HG02759 (cell line): ENCODE results near the gene HNRNPCL1.
"Not testable (repeated sequence)": the region's sequence is repeated elsewhere in the genome, so short reads cannot be mapped to it uniquely, and the experiment has no call there.

Experiments
- ATAC-seq: cut with Tn5 transposase; IDR thresholded peaks from one replicate; pipeline ENCODE4 v1.9.1; 2021; ENCODE audit warnings: mild to moderate bottlenecking, moderate library complexity; ENCODE audit not compliant: unreplicated experiment

Gene HNRNPCL1

DNA sequence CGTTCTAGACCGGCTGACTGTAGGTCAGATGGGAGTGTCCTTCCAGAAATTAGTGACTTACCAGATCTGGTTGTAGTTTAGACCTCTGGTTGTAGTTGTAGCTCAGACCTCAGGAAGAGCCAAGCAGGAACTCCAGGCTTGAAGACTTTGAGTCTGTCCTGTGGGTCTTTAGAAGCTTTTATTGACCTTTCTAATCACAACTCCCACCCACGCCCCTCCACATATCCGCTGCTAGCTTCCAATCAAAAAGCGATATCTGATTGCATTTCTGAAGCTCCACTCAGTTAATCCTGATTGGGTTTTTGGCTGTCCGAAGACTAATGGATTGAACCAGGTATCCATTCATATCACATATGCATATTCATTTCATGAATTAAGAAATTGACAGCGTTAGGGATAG lies at the start of gene HNRNPCL1:
Gene HNRNPCL1 (minus strand): TSS at position 101 of the 400 bp plus-strand sequence. CDS start 431 bp downstream, outside the sequence.
- ATAC-seq = not testable (repeated sequence)

DNA sequence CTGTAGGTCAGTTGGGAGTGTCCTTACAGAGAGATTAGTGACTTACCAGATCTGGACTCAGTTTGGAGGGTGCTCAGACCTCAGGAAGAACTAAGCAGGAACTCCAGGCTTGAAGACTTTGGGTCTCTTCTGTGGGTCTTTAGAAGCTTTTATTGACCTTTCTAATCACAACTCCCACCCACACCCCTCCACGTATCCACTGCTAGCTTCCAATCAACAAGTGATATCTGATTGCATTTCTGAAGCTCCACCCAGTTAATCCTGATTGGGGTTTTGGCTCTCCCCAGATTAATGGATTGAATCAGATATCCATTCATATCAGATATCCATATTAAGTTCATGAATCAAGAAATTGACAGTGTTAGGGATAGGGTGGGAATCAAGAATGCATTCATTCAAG lies 49.6 kb upstream of the HNRNPCL1 start, which contains the start of gene PRAMEF10:
Gene PRAMEF10 (minus strand): TSS at position 101 of the 400 bp plus-strand sequence. CDS start 2,423 bp downstream, outside the sequence.
- not testable (repeated sequence) for ATAC-seq

DNA sequence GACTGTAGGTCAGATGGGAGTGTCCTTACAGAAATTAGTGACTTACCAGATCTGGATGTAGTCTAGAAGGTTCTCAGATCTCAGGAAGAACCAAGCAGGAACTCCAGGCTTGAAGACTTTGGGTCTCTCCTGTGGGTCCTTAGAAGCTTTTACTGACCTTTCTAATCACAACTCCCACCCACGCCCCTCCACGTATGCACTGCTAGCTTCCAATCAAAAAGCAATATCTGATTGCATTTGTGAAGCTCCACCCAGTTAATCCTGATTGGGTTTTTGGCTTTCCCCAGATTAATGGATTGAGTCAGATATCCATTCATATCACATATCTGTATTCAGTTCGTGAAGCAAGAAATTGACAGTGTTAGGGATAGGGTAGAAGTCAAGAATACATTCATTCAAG lies 37.6 kb upstream of the HNRNPCL1 start, which contains the start of gene PRAMEF4:
Gene PRAMEF4 (minus strand): TSS at position 101 of the 400 bp plus-strand sequence. CDS start 2,807 bp downstream, outside the sequence.
- not testable (repeated sequence) for ATAC-seq

DNA sequence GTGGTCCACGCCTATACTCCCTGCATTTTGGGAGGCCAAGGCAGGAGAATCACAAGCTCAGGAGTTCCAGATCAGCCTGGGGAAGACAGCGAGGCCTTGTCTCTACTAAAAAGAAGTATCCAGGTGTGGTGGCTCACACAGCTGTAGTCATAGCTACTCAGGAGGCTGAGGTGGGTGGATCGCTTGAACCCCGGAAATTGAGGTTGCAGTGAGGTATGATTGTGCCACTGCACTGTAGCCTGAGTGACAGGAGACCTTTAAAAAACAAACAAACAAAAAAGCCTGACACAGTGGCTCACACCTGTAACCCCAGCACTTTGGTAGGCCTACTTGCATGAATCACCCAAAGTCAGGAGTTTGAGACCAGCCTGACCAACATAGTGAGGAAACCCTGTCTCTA lies 29.9 kb upstream of the HNRNPCL1 start:
- ATAC-seq = not testable (repeated sequence)

DNA sequence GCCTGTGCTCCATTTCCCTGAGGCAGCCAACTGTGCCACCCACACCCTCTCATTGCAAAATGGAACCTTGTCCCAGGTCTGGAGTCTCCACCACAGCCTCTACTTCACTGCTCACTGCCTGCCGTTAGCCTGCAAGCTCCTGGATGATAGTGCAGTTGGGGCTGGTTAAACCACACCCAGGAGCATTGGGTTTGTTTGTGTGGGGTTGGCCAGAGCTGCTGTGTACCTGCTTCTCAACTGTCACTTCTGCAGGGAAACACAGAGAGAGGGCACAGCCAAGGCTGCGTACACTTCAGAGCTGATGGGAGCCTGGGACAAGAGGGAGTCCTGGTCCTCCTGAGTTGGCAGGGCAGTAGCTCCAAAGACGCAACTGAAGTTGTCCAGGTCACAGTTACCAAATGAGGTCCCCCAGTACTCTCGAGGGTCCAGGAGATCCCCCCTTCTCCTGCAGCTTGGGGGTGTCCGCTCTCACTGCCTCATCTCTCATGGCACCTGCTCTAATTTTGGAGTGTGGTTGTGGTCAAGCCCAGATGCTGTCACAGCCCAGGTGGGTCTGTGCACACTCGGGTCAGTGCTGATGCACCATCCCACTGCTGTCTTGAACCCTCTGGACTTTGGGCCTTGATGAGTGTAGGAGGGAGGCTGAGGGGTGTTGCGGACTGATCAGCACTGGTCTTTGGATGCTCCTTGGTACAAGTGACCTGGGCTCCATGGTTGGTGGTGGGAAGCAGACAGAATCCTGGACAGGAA lies 14.8 kb upstream of the HNRNPCL1 start:
- not testable (repeated sequence) for ATAC-seq

DNA sequence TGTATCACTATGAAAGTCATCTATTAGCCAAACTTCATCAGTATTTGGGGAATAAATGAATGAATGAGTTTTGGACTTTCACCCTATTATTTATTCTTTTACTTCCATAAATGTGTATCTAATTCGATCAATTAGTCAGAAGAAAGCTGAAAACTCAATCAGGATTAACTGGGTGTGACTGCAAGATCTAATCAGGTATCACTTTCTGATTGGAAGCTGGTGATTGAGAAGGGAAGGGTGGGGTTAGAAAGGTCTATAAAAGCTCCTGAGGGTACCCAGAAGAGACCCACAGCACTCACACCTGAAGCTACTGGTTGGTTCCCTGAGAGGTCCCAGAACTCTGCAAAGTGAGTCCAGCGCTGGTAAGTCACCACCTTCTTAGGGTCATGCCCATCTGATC lies 8.3 kb upstream of the HNRNPCL1 start, which contains the start of gene PRAMEF2:
Gene PRAMEF2 (plus strand): TSS at position 301 of the 400 bp plus-strand sequence. CDS start 1,924 bp downstream, outside the sequence.
- ATAC-seq = not testable (repeated sequence)

DNA sequence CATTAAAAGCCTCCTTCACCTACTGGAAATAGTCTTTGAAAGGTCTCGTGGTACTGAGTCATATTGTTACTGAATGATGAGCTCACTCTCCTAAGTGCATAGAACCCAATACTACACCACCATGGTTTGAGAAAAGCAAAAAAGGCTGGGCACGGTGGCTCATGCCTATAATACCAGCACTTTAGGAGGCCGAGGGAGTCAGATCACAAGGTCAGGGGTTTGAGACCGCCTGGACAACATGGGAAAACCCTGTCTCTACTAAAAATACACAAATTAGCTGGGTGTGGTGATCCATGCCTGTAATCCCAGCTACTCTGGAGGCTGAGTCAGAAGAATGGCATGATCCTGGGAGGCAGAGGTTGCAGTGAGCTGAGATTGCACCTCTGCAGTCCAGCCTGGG lies 3.3 kb upstream of the HNRNPCL1 start:
- ATAC-seq = no peak

DNA sequence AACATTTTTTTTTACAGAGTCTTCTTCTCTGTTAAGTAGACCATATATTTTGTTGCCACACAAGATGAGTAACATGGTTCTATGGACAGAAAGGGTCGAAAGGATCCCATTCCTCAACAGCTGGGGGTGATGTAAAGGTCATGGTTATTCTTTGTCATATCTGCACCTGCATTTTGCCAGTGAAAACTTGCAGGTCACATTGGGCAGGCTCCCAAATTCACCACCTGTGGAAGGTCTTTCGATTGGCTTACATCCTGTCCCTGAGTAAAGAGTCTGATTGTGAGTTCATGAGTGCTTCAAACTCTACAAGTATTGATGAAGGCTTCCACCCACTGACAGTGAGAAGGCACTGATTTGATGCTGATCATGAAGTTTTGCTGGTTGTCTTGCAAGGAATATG lies 15.3 kb downstream of the HNRNPCL1 start:
- not testable (repeated sequence) for ATAC-seq

DNA sequence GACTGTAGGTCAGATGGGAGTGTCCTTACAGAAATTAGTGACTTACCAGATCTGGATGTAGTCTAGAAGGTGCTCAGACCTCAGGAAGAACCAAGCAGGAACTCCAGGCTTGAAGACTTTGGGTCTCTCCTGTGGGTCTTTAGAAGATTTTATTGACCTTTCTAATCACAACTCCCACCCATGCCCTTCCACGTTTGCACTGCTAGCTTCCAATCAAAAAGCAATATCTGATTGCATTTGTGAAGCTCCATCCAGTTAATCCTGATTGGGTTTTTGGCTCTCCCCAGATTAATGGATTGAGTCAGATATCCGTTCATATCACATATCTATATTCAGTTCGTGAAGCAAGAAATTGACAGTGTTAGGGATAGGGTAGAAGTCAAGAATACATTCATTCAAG lies 17.2 kb downstream of the HNRNPCL1 start, which contains the start of gene PRAMEF11:
Gene PRAMEF11 (minus strand): TSS at position 101 of the 400 bp plus-strand sequence. CDS start 2,621 bp downstream, outside the sequence.
- ATAC-seq = not testable (repeated sequence)

DNA sequence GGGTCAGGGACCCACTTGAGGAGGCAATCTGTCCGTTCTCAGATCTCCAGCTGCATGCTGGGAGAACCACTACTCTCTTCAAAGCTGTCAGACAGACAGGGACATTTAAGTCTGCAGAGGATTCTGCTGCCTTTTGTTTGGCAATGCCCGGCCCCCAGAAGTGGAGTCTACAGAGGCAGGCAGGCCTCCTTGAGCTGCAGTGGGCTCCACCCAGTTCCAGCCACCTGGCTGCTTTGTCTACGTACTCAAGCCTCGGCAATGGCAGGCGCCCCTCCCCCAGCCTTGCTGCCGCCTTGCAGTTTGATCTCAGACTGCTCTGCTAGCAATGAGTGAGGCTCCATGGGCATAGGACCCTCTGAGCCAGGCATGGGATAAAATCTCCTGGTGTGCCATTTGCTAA lies 29.5 kb downstream of the HNRNPCL1 start:
- not testable (repeated sequence) for ATAC-seq

DNA sequence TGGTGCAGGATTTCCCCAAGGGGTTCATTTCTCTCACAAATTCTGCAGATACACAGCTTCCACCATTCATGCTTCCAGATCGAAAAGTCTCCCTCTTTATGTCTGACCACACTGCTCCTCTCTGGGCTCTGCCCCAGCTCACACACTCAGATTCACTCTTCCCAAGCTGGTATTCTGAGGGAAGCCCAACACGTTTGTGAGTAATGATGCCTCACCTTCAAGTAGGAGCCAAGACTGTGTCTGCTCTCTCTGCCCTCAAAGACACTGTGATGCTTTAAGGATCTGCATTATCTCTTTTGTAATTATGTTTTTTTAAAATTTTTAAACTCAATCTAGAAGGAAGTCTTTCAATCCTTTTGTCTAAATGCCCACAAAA lies 37.1 kb downstream of the HNRNPCL1 start:
- no peak for ATAC-seq

DNA sequence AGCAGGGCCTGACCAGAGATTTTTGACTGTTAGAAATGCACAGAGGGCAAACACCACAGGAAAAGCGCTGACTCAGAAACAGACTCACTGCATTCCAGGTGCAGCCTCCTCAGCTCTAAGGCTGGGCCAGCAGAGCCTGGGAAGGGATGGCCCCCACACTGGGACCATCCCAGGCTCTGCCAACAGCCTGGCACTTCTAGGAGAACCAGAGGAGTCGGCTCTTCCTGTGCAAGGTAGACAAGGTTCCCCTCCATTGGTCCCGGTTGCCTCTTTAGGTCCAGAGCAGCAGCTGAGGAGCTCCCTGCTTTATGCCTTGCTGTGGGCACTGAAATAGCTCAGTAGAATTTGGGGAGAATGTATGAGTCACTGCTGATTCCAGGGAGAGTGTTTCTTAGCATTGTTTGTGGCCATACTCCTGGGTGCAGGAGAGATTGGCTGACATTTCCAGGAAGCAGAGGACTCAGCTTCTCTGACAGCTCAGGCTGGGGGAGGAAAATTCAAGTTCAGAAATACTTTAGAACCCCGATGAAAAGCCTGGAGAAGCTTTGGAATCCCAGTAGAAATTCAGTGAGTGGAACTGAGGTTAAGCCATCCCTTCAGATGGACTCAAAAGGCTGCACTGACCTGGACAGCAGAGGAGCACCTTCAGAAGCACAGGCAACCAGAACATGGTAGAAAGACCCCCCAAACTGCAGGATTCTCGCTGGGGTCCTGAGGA lies 37.7 kb downstream of the HNRNPCL1 start:
- no peak for ATAC-seq

DNA sequence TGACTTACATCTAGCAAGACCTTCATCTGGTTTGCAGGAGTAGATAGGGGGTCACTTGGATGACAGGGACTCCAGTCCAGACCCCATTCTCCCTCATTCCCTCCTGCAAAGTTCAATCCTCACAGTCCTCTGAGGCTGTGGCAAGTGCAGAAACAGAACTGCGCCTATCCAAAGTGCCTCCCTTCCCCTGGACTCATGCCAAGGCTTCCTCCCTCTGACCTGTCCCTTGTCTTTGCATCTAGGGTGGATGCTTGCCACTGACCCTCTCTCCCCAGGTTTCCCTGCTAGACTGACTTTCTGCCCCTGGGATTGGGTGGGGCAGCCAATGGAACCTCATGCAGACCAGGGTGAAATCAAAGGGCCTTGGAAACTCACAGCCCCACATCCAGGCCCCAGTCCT lies 38.6 kb downstream of the HNRNPCL1 start:
- ATAC-seq = no peak

DNA sequence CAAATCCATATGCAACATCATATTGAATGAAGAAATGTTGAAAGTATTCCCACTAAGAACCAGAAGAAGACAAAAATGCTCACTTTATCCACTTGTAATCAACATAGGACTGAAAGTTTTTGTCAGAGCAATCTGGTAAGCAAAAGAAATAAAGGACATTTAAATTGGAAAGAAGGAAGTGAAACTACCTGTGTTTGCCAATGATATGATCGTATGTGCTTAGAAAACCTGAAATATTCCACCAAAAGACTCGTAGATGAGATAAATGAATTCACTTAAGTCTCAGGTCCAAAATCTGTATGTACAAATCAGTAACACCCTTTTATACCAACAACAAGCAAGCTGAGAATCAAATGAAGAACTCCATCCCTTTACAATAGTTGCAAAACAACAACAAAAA lies 48.8 kb downstream of the HNRNPCL1 start:
- no peak for ATAC-seq

DNA sequence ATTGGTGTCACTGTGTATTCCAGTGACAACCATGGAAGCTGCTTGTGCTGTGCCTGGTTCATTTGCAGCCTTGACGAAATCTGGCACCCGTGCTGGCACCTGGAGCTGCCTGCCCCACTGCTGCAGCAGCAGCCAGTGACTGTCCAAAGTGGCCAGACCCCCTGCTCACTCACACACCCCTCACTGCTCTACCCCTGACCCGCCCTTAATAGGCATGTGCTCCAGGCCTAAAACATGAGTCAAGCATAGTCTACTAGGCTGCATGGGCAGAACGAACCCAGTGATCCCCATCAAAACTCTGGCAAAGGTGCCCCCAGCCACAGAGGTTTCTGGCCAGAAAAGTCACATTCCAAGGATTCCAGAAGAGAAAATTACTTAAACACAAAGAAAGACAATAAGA lies 49.6 kb downstream of the HNRNPCL1 start:
- no peak for ATAC-seq
